Mesothelial cell of epicardium (in vitro differentiated cells): ENCODE data around the gene SLC25A39. TPM values are rescaled to one million over a fixed set of nuclear protein-coding genes. Genes with fewer than 3 reads are reported as not detected.
"Not testable (repeated sequence)": the region's sequence is repeated elsewhere in the genome, so short reads cannot be mapped to it uniquely, and the experiment has no call there.

Source experiments
- DNase-seq, 2 experiments: peaks; one replicate each; pipeline ENCODE4 v3.0.0; 2021; ENCODE audit warnings: low spot score in 2 of 2; ENCODE audit not compliant: unreplicated experiment in 2 of 2
- H3K27ac Mint-ChIP-seq: 2 replicates; pipeline ENCODE4 v1.8.0; 2021; ENCODE audit warnings: mixed read lengths
- H3K27me3 Mint-ChIP-seq: 2 replicates; pipeline ENCODE4 v1.8.0; 2021; ENCODE audit warnings: low read depth, mixed read lengths
- H3K36me3 Mint-ChIP-seq: 2 replicates; pipeline ENCODE4 v1.8.0; 2021; ENCODE audit warnings: mixed read lengths
- H3K4me1 Mint-ChIP-seq: 2 replicates; pipeline ENCODE4 v1.8.0; 2021; ENCODE audit warnings: mixed read lengths
- H3K4me3 Mint-ChIP-seq: 2 replicates; pipeline ENCODE4 v1.8.0; 2021; ENCODE audit warnings: mild to moderate bottlenecking, moderate library complexity, mixed read lengths
- H3K9me3 Mint-ChIP-seq: 2 replicates; pipeline ENCODE4 v1.8.0; 2021; ENCODE audit warnings: mixed read lengths
- CTCF ChIP-seq: fragments of 200-600 bp; sonication (generic); IDR thresholded peaks from one replicate; pipeline ENCODE4 v1.5.0; 2021; ENCODE audit warnings: antibody characterized with exemption; ENCODE audit not compliant: unreplicated experiment
- total RNA-seq: library from RNA; stranded (reverse); gene quantifications from 3 replicates; pipeline ENCODE4 v1.2.1, GENCODE V29; 2021

Gene SLC25A39
- total RNA-seq, 1 donor from 2014 or later: 112 TPM

GRCh38 chr17:44334315-44334714 lies 9.7 kb upstream of the SLC25A39 start:
- H3K27me3 Mint-ChIP-seq: peaks cover 7% of the 10 kb centered on the region
- no peaks in the 10 kb centered on the region for H3K36me3 Mint-ChIP-seq
- H3K4me1 Mint-ChIP-seq: no peaks in the 10 kb centered on the region
- DNase-seq: no peak
- no peak for TF ChIP-seq CTCF
- no peak overlapping the region for H3K27ac Mint-ChIP-seq
- H3K4me3 Mint-ChIP-seq: no peak overlapping the region
- H3K9me3 Mint-ChIP-seq: no peaks in the 10 kb centered on the region

- no peak for TF ChIP-seq CTCF
- Mint-ChIP-seq H3K4me3 (no peak overlapping the region), H3K27me3 (peaks cover 7% of the 10 kb centered on the region), H3K27ac (no peak overlapping the region), H3K9me3 (no peaks in the 10 kb centered on the region), H3K36me3 (no peaks in the 10 kb centered on the region), H3K4me1 (no peaks in the 10 kb centered on the region)
- no peak for DNase-seq
These were observed 8.7 kb upstream of the SLC25A39 start for GRCh38 chr17:44333371-44333770.

- peak in 1 of 2 experiments; percentile 74 for DNase-seq
- no peak overlapping the region for H3K27ac Mint-ChIP-seq
- H3K4me1 Mint-ChIP-seq: peaks cover 4% of the 10 kb centered on the region
These were observed 6.7 kb upstream of the SLC25A39 start for GRCh38 chr17:44331249-44331760.

GRCh38 chr17:44330263-44330662 lies 5.6 kb upstream of the SLC25A39 start:
- H3K4me1 Mint-ChIP-seq, H3K27ac Mint-ChIP-seq, H3K36me3 Mint-ChIP-seq, H3K4me3 Mint-ChIP-seq, H3K9me3 Mint-ChIP-seq, H3K27me3 Mint-ChIP-seq, DNase-seq: not testable (repeated sequence)

More at GRCh38 chr17:44331249-44331760, 6.7 kb upstream of the SLC25A39 start:
- H3K36me3 Mint-ChIP-seq: no peaks in the 10 kb centered on the region
- no peak overlapping the region for H3K4me3 Mint-ChIP-seq
- peak; percentile 84 for TF ChIP-seq CTCF
- peaks cover 4% of the 10 kb centered on the region for H3K27me3 Mint-ChIP-seq
- no peaks in the 10 kb centered on the region for H3K9me3 Mint-ChIP-seq

GRCh38 chr17:44329516-44329915 lies 4.9 kb upstream of the SLC25A39 start:
- not testable (repeated sequence) for H3K9me3 Mint-ChIP-seq, H3K27ac Mint-ChIP-seq, H3K4me3 Mint-ChIP-seq

GRCh38 chr17:44327715-44328449 lies 3.3 kb upstream of the SLC25A39 start:
- TF ChIP-seq CTCF: no peak
- DNase-seq: no peak
- Mint-ChIP-seq H3K4me3 (no peak overlapping the region), H3K9me3 (no peaks in the 10 kb centered on the region), H3K36me3 (no peaks in the 10 kb centered on the region), H3K27me3 (no peaks in the 10 kb centered on the region), H3K4me1 (peaks cover 21% of the 10 kb centered on the region), H3K27ac (no peak overlapping the region)

More at GRCh38 chr17:44329516-44329915, 4.9 kb upstream of the SLC25A39 start:
- H3K4me1 Mint-ChIP-seq: peaks cover 12% of the 10 kb centered on the region
- DNase-seq, H3K36me3 Mint-ChIP-seq, H3K27me3 Mint-ChIP-seq: not testable (repeated sequence)
